Measurements from ENCODE around the gene P2RX7. TPM values are rescaled to one million over a fixed set of nuclear protein-coding genes. Genes with fewer than 3 reads are reported as not detected.

P2RX7 gene
- total and polyA plus RNA-seq, 12 donors, result 1.2 to 13.5 (median 6.2) TPM

DNA sequence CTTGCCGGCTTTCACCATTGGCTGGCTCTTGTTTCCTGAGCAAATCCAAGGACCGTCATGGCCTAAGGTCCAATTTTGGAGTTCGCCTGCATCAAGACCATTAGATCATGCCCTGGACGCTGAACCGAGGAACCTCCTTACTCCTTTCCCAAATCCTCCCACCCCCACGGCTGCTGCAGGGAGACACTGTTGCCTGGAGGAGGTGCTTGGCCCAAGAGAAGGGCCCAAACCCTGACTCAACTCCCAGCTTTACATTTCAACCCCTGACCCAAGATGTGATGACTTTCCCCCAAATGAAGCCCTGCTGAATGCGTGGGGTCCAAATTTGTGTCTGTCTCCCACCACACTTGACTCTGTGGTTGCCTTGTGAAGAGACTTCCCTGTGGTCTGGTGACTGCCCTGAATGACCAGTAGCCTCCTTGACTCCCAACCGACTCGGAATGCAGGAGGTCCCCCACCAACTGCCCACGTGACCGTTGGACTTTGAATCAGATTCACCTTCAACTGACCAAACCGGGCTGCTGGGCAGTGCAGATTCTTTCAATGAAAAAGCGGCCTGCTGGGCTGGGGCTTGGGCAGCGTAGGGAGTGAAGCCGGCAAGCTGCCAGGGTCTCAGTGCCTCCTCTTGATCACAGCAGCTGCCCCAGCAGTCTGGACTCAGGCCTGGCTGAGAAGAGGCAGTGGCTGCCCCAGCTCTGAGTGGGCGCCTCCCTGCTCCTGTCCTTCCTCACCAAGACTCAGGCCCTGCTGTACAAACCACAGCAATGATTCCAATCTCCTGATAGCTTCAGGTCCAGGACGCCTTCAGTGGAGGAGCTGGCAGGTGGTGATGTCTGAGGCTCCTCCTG is 46.9 kb upstream of the P2RX7 start:
- TF ChIP-seq CTCF (IDR thresholded peaks at IDR 0.05) (no peak), POLR2A (IDR thresholded peaks at IDR 0.05) (no peak)
- Histone ChIP-seq H3K4me1 (replicated peaks in 1 of 2) (no peaks in the 10 kb centered on the region), H3K36me3 (replicated peaks in 1 of 2) (no peaks in the 10 kb centered on the region), H3K9me3 (replicated peaks in 1 of 3) (no peaks in the 10 kb centered on the region), H3K27ac (no peak overlapping the region), H3K27me3 (no peaks in the 10 kb centered on the region), H3K4me3 (no peak overlapping the region)
- DNase-seq, result no peak
- intact Hi-C loops (cut with DNase I), result no loop called here
- WGBS, 4 donors, result 88 to 95% (median 91%) methylated on average over 14 to 17 of the region's 17 CpGs

DNA sequence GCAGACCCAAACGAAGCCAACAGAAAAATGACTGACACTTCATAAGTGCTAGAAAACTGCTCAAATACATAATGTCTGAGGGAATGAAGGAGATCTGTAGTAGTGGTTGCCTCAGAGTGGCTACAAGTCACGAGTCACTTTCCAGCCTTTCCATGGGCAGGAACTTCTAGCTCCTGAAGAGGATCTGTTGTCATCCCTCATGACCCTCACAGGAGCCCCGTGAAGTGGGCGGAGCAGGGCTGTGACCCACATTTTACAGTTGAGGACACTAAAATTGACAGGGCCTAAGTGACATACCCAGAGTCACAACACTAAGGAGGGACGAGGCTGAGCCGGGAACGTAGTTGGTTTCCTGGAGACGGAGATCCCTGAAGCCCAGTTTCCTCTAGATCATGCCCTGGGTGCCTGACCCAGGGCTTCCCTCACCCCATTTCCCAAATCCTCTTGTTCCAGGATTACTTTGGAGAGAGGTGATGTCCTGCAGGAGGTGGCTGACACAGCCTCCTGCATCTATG is 45.8 kb upstream of the P2RX7 start:
- intact Hi-C loops (cut with DNase I), result no loop called here
- Histone ChIP-seq H3K4me3 (no peak overlapping the region), H3K36me3 (replicated peaks in 1 of 2) (no peaks in the 10 kb centered on the region), H3K9me3 (replicated peaks in 1 of 3) (no peaks in the 10 kb centered on the region), H3K4me1 (replicated peaks in 1 of 2) (no peaks in the 10 kb centered on the region), H3K27ac (no peak overlapping the region), H3K27me3 (no peaks in the 10 kb centered on the region)
- DNase-seq, result no peak
- 85 to 93% (median 88%) methylated on average over 6 to 8 of the region's 8 CpGs for WGBS, 4 donors
- TF ChIP-seq CTCF (IDR thresholded peaks at IDR 0.05) (no peak), POLR2A (IDR thresholded peaks at IDR 0.05) (no peak)

DNA sequence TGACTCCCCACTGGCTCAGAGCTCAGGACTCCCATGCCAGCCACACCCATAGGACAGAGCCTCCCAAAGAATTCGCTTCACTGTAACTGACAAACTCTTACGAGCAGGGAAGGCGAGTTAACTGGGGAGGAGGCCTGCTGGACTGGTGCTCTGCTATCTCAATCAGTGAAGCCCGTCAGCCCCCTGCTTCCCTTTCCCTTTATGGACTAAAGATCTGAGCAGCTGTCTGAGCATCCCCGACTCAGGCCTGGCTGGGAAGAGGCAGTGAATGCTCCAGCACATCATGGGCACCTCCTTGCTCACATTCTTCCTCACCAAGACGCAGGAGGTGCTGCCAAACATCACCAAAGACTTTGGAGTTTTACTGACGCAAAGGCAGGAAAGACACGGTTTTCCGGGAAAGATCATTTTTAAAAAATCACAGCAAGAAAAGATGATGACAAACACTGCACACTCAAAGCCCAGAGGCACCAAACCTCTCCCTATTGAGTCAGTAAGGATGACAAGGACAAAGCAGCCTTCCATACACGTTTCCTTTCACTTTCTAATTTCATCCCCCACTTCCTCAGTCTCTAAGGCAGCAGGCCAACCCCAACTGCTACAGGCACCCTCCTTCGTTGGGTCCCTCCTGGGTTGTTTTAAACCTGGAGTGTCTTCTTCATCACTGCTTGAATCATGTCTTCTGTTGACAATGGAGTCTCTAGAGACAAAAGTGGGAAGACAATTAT is 45.0 kb upstream of the P2RX7 start:
- Histone ChIP-seq H3K27ac (no peak overlapping the region), H3K9me3 (replicated peaks in 1 of 3) (no peaks in the 10 kb centered on the region), H3K36me3 (replicated peaks in 1 of 2) (no peaks in the 10 kb centered on the region), H3K27me3 (no peaks in the 10 kb centered on the region), H3K4me1 (replicated peaks in 1 of 2) (no peaks in the 10 kb centered on the region), H3K4me3 (no peak overlapping the region)
- WGBS, 4 donors, result 54 to 69% (median 60%) methylated on average over 7 to 11 of the region's 11 CpGs
- intact Hi-C loops (cut with DNase I), result no loop called here
- no peak for DNase-seq
- TF ChIP-seq POLR2A (IDR thresholded peaks at IDR 0.05), result no peak
- no peak for TF ChIP-seq CTCF (IDR thresholded peaks at IDR 0.05)

DNA sequence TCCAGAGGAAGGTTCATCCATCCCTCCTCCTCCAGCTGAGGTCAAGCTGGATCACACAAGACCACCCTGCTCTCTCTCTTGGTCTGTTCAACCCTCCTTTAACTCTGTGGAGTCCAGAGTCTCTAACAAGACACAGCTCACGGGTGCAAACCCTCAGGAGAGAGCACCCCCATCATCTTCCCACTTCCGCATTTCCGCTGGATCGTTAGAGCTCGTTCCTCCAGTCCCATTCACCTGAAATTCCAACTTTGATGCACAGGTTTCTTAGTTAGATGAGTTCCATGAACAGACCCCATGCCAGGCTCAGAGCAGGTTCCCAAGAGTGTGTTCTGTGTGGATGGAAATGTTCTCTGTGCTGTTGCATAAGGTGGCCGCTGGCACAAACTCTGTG is 44.5 kb upstream of the P2RX7 start:
- H3K9me3 ChIP-seq (replicated peaks in 1 of 3), result no peaks in the 10 kb centered on the region
- H3K36me3 ChIP-seq (replicated peaks in 1 of 2), result no peaks in the 10 kb centered on the region
- no peaks in the 10 kb centered on the region for H3K4me1 ChIP-seq (replicated peaks in 1 of 2)
- H3K27ac ChIP-seq, result no peak overlapping the region
- TF ChIP-seq CTCF (IDR thresholded peaks at IDR 0.05) (no peak), POLR2A (IDR thresholded peaks at IDR 0.05) (no peak)
- no peaks in the 10 kb centered on the region for H3K27me3 ChIP-seq
- no peak for DNase-seq
- no peak overlapping the region for H3K4me3 ChIP-seq
- intact Hi-C loops (cut with DNase I), result no loop called here
- WGBS, 4 donors, result 91 to 98% (median 96%) methylated on average over 6 of the region's 6 CpGs

Measured in adrenal gland (tissue), 12 donors.